BLaER1 treated with 17β-estradiol and CSF1 and Interleukin-3, amounts not matched to agents 10 nM and 100 nM (cell line): ENCODE measurements around the gene KIF2A.
"Not testable (repeated sequence)": the region's sequence is repeated elsewhere in the genome, so short reads cannot be mapped to it uniquely, and the experiment has no call there.

Source experiments
- H3K27ac ChIP-seq, 11 experiments: shearing (Covaris generic); formaldehyde crosslinking; 2 replicates each; pipeline ENCODE4 v1.8.1; 2022
- H3K27me3 ChIP-seq, 11 experiments: shearing (Covaris generic); formaldehyde crosslinking; 2 replicates each; pipeline ENCODE4 v1.8.1; 2022
- H3K36me3 ChIP-seq, 11 experiments: shearing (Covaris generic); formaldehyde crosslinking; 2 replicates each; pipeline ENCODE4 v1.8.1; 2022
- H3K4me1 ChIP-seq, 10 experiments: shearing (Covaris generic); formaldehyde crosslinking; 2 replicates each; pipeline ENCODE4 v1.8.1; 2022
- H3K4me2 ChIP-seq, 11 experiments: shearing (Covaris generic); formaldehyde crosslinking; 2 replicates each; pipeline ENCODE4 v1.8.1; 2022
- H3K4me3 ChIP-seq, 10 experiments: shearing (Covaris generic); formaldehyde crosslinking; 2 replicates each; pipeline ENCODE4 v1.8.1; 2022
- H3K9ac ChIP-seq, 11 experiments: shearing (Covaris generic); formaldehyde crosslinking; 2 replicates each; pipeline ENCODE4 v1.8.1; 2022
- H3K9me3 ChIP-seq, 11 experiments: shearing (Covaris generic); formaldehyde crosslinking; replicated peaks in 1 of 11; 2 replicates each; pipeline ENCODE4 v1.8.1; 2022
- H4K20me1 ChIP-seq, 11 experiments: shearing (Covaris generic); formaldehyde crosslinking; 2 replicates each; pipeline ENCODE4 v1.8.1; 2022
- Cebpa-rat ChIP-seq, 11 experiments: shearing (Covaris generic); IDR thresholded peaks; 2 replicates each; pipeline ENCODE4 v1.8.1; 2022

The KIF2A gene

DNA sequence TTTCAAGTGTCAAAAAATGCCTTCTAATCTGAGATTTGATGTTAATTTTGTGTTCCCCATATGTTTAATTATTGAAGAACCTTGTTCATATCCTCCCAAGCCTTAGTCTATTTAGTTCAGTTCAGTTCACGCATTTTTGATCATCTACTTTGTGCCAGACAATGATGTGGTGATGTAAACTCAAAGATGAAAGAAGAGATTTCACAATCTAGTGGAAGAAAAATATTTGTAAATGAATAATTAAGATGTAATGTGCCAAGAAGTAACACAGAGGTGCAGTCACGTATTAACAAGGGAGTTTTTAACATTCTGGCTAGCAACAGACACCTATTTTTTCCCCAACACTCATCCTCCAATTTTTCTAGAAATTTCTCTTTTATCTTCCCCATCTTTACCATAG, 22.1 kb upstream of the KIF2A start:
- TF ChIP-seq Cebpa-rat (IDR thresholded peaks at IDR 0.05), result no peak
- no peaks in the 10 kb centered on the region for H3K36me3 ChIP-seq
- no peak overlapping the region for H3K9ac ChIP-seq
- no peaks in the 10 kb centered on the region for H4K20me1 ChIP-seq
- peaks cover 0 to 15% (median 0%) of the 10 kb centered on the region in 10 experiments; a peak in 8 of 20 replicates for H3K4me1 ChIP-seq
- H3K4me3 ChIP-seq, result no peak overlapping the region
- no peaks in the 10 kb centered on the region for H3K27me3 ChIP-seq
- no peak overlapping the region for H3K27ac ChIP-seq
- no peak overlapping the region for H3K4me2 ChIP-seq
- peaks cover 0 to 13% (median 5%) of the 10 kb centered on the region in 11 experiments; a peak in 8 of 22 replicates for H3K9me3 ChIP-seq

DNA sequence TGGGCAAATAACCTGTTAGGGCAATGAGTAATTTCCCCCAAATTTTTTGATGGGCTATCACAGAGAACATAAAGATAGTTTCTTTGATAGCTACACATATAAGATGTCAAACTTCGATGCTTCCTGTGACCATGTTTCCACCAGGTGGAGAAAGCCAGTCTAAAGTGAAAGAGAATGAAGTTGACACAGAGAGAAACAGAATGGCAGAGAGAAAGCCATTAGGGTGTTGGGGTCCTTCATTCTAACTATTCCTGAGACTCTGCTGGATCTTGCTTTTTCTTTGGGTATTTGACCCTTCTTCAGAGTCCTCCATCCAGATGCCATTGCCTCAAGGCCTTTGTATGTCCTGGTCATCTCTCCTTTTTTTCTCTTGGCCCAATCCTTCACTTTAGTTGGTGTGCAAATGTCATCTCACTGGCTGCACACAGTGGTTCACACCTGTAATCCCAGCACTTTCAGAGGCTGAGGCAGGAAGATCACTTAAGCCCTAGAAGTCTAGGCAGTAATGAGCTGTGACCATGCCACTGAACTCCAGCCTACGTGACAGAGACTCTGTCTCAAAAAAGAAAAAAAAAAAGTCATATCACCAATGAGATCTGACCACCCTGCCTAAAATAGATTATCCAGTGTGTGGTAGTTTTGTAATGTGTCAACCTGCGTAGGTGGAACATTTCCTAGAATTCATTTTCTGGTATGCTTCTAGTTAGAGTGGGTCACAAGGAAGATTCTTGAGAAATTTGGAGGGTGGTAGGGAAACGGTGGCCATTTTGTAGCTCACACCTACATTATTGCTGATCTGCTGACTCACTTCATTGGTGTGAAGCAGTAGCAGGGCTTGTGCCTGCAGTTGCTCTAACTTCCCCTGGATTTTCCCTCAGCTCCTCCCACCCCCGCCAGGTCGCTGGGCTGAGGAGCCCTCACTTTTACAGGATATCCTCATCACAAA, 20.8 kb upstream of the KIF2A start:
- no peak overlapping the region for H3K4me2 ChIP-seq
- no peaks in the 10 kb centered on the region for H4K20me1 ChIP-seq
- TF ChIP-seq Cebpa-rat (IDR thresholded peaks at IDR 0.05), result no peak
- H3K9ac ChIP-seq, result no peak overlapping the region
- no peak overlapping the region for H3K4me3 ChIP-seq
- H3K27me3 ChIP-seq, result no peaks in the 10 kb centered on the region
- H3K9me3 ChIP-seq, result peaks cover 0 to 13% (median 5%) of the 10 kb centered on the region in 11 experiments; a peak in 8 of 22 replicates
- peaks cover 0 to 15% (median 0%) of the 10 kb centered on the region in 10 experiments; a peak in 8 of 20 replicates for H3K4me1 ChIP-seq
- no peak overlapping the region for H3K27ac ChIP-seq
- no peaks in the 10 kb centered on the region for H3K36me3 ChIP-seq

DNA sequence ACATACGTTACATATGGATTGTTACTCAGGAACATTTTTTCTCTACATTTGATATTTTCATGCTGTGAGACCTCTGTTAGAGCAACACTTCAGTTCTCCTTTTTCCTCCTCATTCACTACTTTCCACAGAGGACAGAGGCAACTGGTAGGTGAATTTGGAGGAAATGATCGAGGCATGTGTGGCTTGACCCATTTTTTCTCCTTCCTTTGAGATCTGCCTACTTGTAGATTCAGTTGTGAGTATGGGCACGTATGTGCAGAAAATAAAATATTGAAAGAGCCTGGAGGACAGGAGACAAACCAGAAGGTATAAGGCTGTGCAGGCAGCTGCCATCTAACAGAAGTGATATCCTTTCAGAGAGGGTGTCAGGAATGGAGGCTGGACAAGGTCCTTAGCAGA, 19.2 kb upstream of the KIF2A start:
- H3K27ac ChIP-seq, result no peak overlapping the region
- no peaks in the 10 kb centered on the region for H3K36me3 ChIP-seq
- H3K4me2 ChIP-seq, result peak overlapping the region in 5 of 11 experiments; percentile 4 to 48 (median 38); a peak in 7 of 22 replicates
- peaks cover 0 to 19% (median 13%) of the 10 kb centered on the region in 11 experiments; a peak in 13 of 22 replicates for H3K9me3 ChIP-seq
- TF ChIP-seq Cebpa-rat (IDR thresholded peaks at IDR 0.05), result no peak
- H3K4me1 ChIP-seq, result peaks cover 0 to 15% (median 0%) of the 10 kb centered on the region in 10 experiments; a peak in 8 of 20 replicates
- H3K9ac ChIP-seq, result no peak overlapping the region
- no peaks in the 10 kb centered on the region for H3K27me3 ChIP-seq
- H4K20me1 ChIP-seq, result no peaks in the 10 kb centered on the region
- H3K4me3 ChIP-seq, result no peak overlapping the region

DNA sequence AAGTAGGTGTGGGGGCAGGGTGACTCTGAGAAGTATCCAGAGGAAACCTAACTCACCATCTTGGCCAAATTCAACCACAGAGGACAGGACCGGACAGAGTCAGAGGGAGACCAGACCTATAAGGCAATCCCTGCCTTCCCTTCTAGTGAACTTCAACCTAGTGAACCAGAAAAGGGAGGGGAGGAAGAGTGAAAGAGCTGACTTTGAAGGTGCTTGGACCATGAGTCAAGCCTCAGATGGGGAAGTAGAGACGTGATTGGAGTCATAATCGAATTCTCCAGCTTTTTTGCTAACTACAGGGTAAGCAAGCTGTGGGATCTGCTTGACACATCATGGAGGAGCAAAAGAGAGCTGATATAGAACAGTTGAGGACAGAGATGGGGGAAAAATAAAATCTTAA, 18.8 kb upstream of the KIF2A start:
- no peaks in the 10 kb centered on the region for H4K20me1 ChIP-seq
- H3K36me3 ChIP-seq, result no peaks in the 10 kb centered on the region
- H3K4me2 ChIP-seq, result peak overlapping the region in 5 of 11 experiments; percentile 4 to 48 (median 38); a peak in 8 of 22 replicates
- no peak overlapping the region for H3K4me3 ChIP-seq
- TF ChIP-seq Cebpa-rat (IDR thresholded peaks at IDR 0.05), result no peak
- no peaks in the 10 kb centered on the region for H3K27me3 ChIP-seq
- no peak overlapping the region for H3K9ac ChIP-seq
- peaks cover 0 to 15% (median 0%) of the 10 kb centered on the region in 10 experiments; a peak in 8 of 20 replicates for H3K4me1 ChIP-seq
- H3K9me3 ChIP-seq, result peaks cover 0 to 19% (median 13%) of the 10 kb centered on the region in 11 experiments; a peak in 13 of 22 replicates
- no peak overlapping the region for H3K27ac ChIP-seq

DNA sequence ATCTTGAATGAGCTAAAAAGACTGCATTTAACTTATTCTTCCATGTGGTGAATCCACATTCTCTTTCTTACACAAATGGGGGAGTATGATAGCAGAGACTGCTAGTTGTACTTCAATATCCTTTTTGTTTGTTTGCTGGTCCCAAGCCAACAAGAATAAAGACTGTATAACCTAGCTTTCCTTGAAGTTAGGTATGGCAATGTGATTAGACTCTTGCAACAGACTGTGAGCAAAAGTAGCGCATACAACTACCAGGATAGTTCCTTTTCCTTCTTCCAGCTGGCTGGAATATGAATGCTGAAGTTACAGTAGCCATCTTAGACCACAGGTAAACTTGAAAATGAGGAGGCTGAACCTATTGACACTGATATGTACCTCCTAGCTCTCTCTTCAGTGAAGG, 17.9 kb upstream of the KIF2A start:
- H3K4me3 ChIP-seq, result no peak overlapping the region
- H3K9ac ChIP-seq, result no peak overlapping the region
- H3K4me1 ChIP-seq, result peaks cover 0 to 15% (median 0%) of the 10 kb centered on the region in 10 experiments; a peak in 8 of 20 replicates
- no peaks in the 10 kb centered on the region for H3K27me3 ChIP-seq
- no peak overlapping the region for H3K27ac ChIP-seq
- peak overlapping the region in 2 of 11 experiments; percentile 38 to 44; a peak in 3 of 22 replicates for H3K4me2 ChIP-seq
- H4K20me1 ChIP-seq, result no peaks in the 10 kb centered on the region
- peaks cover 0 to 19% (median 13%) of the 10 kb centered on the region in 11 experiments; a peak in 13 of 22 replicates for H3K9me3 ChIP-seq
- H3K36me3 ChIP-seq, result no peaks in the 10 kb centered on the region
- TF ChIP-seq Cebpa-rat (IDR thresholded peaks at IDR 0.05), result no peak

DNA sequence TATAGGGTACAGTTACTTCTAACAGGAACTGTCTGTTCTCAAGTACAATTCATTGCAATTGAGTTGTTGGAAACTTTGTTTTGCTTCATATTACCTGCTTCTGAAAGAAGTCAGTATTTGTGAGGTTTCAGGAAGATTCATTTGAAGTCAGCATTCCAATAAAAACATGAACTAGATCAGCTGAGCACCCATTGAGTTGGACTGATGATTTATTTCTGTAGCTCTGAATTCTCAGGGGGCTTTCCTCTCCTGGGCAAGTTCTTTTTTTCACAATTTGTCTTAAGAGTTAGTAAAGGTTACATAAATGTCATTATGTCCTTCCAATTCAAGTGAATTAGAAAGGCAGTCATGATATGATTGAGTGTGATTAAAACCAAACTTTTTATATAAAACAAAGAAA, 16.2 kb upstream of the KIF2A start:
- H3K36me3 ChIP-seq, result no peaks in the 10 kb centered on the region
- H3K9me3 ChIP-seq, result peaks cover 0 to 19% (median 13%) of the 10 kb centered on the region in 11 experiments; a peak in 13 of 22 replicates
- H3K9ac ChIP-seq, result no peak overlapping the region
- TF ChIP-seq Cebpa-rat (IDR thresholded peaks at IDR 0.05), result no peak
- no peak overlapping the region for H3K27ac ChIP-seq
- H3K27me3 ChIP-seq, result no peaks in the 10 kb centered on the region
- H3K4me1 ChIP-seq, result peaks cover 0 to 15% (median 0%) of the 10 kb centered on the region in 10 experiments; a peak in 8 of 20 replicates
- H3K4me3 ChIP-seq, result no peak overlapping the region
- H4K20me1 ChIP-seq, result no peaks in the 10 kb centered on the region
- H3K4me2 ChIP-seq, result no peak overlapping the region

DNA sequence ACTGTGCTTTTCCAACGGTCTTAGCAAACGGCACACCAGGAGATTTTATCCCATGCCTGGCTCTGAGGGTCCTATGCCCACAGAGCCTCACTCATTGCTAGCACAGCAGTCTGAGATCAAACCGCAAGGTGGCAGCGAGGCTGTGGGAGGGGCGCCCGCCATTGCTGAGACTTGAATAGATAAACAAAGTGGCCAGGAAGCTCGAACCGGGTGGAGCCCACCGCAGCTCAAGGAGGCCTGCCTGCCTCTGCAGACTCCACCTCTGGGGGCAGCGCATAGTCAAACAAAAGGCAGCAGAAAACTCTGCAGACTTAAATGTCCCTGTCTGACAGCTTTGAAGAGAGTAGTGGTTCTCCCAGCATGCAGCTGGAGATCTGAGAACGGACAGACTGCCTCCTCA, 14.2 kb upstream of the KIF2A start:
- H3K9ac ChIP-seq, H3K4me2 ChIP-seq, H4K20me1 ChIP-seq, H3K4me3 ChIP-seq, H3K27me3 ChIP-seq, H3K27ac ChIP-seq, H3K36me3 ChIP-seq: not testable (repeated sequence)
- H3K4me1 ChIP-seq, result peaks cover 0 to 19% (median 2%) of the 10 kb centered on the region in 10 experiments; a peak in 12 of 20 replicates
- peaks cover 0 to 13% (median 7%) of the 10 kb centered on the region in 11 experiments; a peak in 7 of 22 replicates for H3K9me3 ChIP-seq

DNA sequence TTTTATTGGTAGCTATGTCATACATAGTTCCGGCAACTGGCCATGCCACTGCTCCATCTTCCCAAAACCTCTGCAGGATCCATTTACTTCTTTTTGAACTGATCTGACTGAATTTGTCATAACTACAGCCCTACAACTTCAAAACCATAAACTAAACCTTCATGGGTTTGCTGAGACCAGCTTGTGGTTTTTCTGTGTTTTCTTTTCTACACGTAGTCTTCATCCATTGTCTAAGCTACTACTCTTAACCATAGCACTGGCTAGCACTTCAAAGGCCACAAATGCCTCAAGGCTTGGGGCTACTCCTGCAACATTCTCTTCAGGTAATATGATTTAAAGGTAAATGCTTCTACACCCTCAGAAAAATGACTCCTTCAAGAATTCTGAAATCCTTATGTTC, 9.0 kb upstream of the KIF2A start:
- H3K9me3 ChIP-seq, result peaks cover 0 to 2% (median 0%) of the 10 kb centered on the region in 11 experiments; a peak in 1 of 22 replicates
- H4K20me1 ChIP-seq, result no peaks in the 10 kb centered on the region
- H3K27me3 ChIP-seq, result no peaks in the 10 kb centered on the region
- peaks cover 0 to 14% (median 8%) of the 10 kb centered on the region in 10 experiments; a peak in 11 of 20 replicates for H3K4me1 ChIP-seq
- H3K4me2 ChIP-seq, result peak overlapping the region in 10 of 11 experiments; percentile 4 to 42 (median 14); a peak in 9 of 22 replicates
- no peaks in the 10 kb centered on the region for H3K36me3 ChIP-seq
- no peak overlapping the region for H3K9ac ChIP-seq
- H3K27ac ChIP-seq, result no peak overlapping the region
- no peak for TF ChIP-seq Cebpa-rat (IDR thresholded peaks at IDR 0.05)
- H3K4me3 ChIP-seq, result no peak overlapping the region

DNA sequence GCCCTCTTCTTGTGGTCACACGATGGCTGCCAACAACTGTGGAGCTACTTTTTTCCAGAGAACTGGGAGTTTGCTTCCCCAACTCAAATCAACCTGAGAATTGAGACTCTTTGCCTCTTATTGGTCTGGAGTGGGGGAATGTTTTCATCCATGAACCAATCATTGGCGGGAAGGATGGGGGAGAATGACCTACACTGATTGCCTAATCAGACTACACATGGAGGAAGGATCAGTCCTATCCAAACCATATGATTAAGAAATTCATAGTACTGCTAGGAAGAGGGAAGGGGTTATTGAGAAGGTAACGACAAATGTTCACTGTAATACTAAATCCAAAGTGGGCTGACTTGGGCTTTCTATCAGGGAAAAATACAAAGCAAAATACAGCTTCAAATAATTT, 7.9 kb upstream of the KIF2A start:
- no peaks in the 10 kb centered on the region; a peak in 1 of 22 replicates for H3K9me3 ChIP-seq
- H3K9ac ChIP-seq, result no peak overlapping the region
- H3K4me1 ChIP-seq, result peaks cover 0 to 14% (median 8%) of the 10 kb centered on the region in 10 experiments; a peak in 11 of 20 replicates
- no peaks in the 10 kb centered on the region for H3K27me3 ChIP-seq
- TF ChIP-seq Cebpa-rat (IDR thresholded peaks at IDR 0.05), result no peak
- H3K4me3 ChIP-seq, result no peak overlapping the region
- H3K36me3 ChIP-seq, result no peaks in the 10 kb centered on the region
- H3K4me2 ChIP-seq, result no peak overlapping the region
- H4K20me1 ChIP-seq, result no peaks in the 10 kb centered on the region
- H3K27ac ChIP-seq, result no peak overlapping the region
